GM12878 (cell line): ENCODE data around the gene TROAP. TPM values are rescaled to one million over a fixed set of nuclear protein-coding genes. Genes with fewer than 3 reads are reported as not detected.

Experiments used
- polyA plus RNA-seq, 11 experiments: library from polyadenylated mRNA; depleted of rRNA in 4 of 11; unstranded in 6 of 11; stranded (reverse) in 5 of 11; fragments of >200 nt; fragmentation: Nextera tagmentation in 4 of 11; fragmentation: Illumina TruSeq in 1 of 11; extraction: Ambion mirVana in 4 of 11; extraction: Trizol in 1 of 11; gene quantifications; 1 replicate in 1 of 11; 2 replicates in 10 of 11; pipeline versions ENCODE4 v1.2.1 to v1.2.3, GENCODE V29; 2011 to 2016; ENCODE audit warnings: inconsistent platforms in 2 of 11, missing spikeins in 2 of 11, low read depth in 1 of 11
- total RNA-seq, 4 experiments: library from RNA; depleted of rRNA in 3 of 4; stranded (reverse); fragments of >200 nt in 3 of 4; fragmentation: Illumina TruSeq in 1 of 4; extraction: Trizol in 1 of 4; gene quantifications; 2 replicates each; pipeline versions ENCODE4 v1.2.1 to v1.2.3, GENCODE V29; 2013 to 2021
- TF ChIP-seq, protein P1 (sequence below): fragments of 150-350 bp; IDR thresholded peaks from 2 replicates; pipeline ENCODE4 v1.6.1; 2016; ENCODE audit warnings: low read depth, low read length
- TF ChIP-seq, protein P2 (sequence below): IDR thresholded peaks from 2 replicates; pipeline ENCODE4 v1.6.1; 2012; ENCODE audit warnings: low read depth, low read length, improper control_type of control experiment
- TF ChIP-seq, protein P3 (sequence below): IDR thresholded peaks from 2 replicates; pipeline ENCODE4 v1.6.1; 2011; ENCODE audit warnings: borderline replicate concordance, low read depth, mild to moderate bottlenecking, moderate library complexity, mixed read lengths, low read length; ENCODE audit not compliant: insufficient read depth; ENCODE audit errors: extremely low read length

Gene TROAP
- total and polyA plus RNA-seq, 10 of the 15 experiments (the other 5 are each of a cell fraction or from before 2014, with no cell fraction given), result 26.8 to 93.7 (median 52.6) TPM

GRCh38 chr12:49342914-49343731 lies 20.1 kb downstream of the TROAP start (continued):
- TF ChIP-seq, protein P1, sequence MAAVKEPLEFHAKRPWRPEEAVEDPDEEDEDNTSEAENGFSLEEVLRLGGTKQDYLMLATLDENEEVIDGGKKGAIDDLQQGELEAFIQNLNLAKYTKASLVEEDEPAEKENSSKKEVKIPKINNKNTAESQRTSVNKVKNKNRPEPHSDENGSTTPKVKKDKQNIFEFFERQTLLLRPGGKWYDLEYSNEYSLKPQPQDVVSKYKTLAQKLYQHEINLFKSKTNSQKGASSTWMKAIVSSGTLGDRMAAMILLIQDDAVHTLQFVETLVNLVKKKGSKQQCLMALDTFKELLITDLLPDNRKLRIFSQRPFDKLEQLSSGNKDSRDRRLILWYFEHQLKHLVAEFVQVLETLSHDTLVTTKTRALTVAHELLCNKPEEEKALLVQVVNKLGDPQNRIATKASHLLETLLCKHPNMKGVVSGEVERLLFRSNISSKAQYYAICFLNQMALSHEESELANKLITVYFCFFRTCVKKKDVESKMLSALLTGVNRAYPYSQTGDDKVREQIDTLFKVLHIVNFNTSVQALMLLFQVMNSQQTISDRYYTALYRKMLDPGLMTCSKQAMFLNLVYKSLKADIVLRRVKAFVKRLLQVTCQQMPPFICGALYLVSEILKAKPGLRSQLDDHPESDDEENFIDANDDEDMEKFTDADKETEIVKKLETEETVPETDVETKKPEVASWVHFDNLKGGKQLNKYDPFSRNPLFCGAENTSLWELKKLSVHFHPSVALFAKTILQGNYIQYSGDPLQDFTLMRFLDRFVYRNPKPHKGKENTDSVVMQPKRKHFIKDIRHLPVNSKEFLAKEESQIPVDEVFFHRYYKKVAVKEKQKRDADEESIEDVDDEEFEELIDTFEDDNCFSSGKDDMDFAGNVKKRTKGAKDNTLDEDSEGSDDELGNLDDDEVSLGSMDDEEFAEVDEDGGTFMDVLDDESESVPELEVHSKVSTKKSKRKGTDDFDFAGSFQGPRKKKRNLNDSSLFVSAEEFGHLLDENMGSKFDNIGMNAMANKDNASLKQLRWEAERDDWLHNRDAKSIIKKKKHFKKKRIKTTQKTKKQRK, result no peak
- TF ChIP-seq, protein P2, sequence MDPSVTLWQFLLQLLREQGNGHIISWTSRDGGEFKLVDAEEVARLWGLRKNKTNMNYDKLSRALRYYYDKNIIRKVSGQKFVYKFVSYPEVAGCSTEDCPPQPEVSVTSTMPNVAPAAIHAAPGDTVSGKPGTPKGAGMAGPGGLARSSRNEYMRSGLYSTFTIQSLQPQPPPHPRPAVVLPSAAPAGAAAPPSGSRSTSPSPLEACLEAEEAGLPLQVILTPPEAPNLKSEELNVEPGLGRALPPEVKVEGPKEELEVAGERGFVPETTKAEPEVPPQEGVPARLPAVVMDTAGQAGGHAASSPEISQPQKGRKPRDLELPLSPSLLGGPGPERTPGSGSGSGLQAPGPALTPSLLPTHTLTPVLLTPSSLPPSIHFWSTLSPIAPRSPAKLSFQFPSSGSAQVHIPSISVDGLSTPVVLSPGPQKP, result no peak
- TF ChIP-seq, protein P3, sequence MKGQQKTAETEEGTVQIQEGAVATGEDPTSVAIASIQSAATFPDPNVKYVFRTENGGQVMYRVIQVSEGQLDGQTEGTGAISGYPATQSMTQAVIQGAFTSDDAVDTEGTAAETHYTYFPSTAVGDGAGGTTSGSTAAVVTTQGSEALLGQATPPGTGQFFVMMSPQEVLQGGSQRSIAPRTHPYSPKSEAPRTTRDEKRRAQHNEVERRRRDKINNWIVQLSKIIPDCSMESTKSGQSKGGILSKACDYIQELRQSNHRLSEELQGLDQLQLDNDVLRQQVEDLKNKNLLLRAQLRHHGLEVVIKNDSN, result no peak
